GM06990 (cell line): ENCODE results near the gene APBA2.

ENCODE experiments used
- DNase-seq: peaks from one replicate; pipeline ENCODE4 v3.0.0-alpha.2; 2011; ENCODE audit not compliant: insufficient read length; ENCODE audit errors: extremely low read depth
- H3K27me3 ChIP-seq: replicated peaks from 2 replicates; pipeline ENCODE4 v1.6.0; 2011; ENCODE audit warnings: low read length; ENCODE audit not compliant: control insufficient read depth, insufficient read depth
- H3K36me3 ChIP-seq: 2 replicates; pipeline ENCODE4 v1.5.1; 2011; ENCODE audit warnings: low read length; ENCODE audit not compliant: control insufficient read depth, insufficient read depth
- H3K4me3 ChIP-seq: replicated peaks from 2 replicates; pipeline ENCODE4 v1.5.1; 2011; ENCODE audit warnings: low read depth, mild to moderate bottlenecking, control low read depth, low read length
- CTCF ChIP-seq: IDR thresholded peaks from 2 replicates; pipeline ENCODE4 v1.5.1; 2011; ENCODE audit warnings: low read length, control low read depth, mild to moderate bottlenecking, inconsistent platforms; ENCODE audit not compliant: insufficient read depth, poor library complexity, severe bottlenecking

Gene APBA2

DNA sequence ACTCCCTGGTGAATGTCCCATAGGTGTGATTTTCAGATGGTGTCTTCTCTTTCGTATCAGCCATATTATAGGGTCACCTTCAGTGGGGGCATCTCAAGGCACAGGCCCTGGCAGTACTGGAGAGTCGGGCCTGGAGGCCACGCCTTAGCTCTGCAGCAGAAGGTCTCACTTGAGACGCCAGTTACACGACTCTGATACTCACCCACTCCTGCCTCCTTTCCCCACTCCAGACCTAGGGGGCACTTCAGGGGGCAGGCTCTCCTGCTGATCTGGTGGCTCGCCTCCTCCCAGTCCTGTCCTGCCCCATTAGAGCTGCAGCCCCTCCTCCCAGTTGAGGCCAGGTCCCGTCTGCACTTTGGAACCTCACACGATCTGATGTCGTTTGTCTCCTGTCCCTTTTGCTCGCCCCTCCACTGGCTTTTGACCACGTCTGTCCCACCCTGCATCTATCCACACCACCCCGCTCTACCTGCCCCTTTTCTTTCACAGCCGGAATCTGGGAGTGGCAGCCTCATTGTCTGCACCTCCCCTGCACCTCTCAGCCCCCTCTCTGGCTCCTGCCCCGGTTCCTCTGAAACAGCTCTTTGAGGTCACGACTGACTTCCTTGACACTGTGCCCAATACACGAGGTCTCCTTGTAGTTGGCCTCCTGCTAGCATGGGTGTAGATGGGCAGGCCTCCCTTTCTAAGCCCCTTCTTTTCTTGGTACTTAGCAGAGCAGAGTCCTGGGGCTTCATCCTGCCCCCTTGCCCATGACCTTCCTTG is 201.9 kb downstream of the APBA2 start:
- Histone ChIP-seq H3K36me3 (no peaks in the 10 kb centered on the region), H3K27me3 (no peaks in the 10 kb centered on the region; the same call in 1 of the 2 replicates), H3K4me3 (no peak overlapping the region)
- TF ChIP-seq CTCF = no peak
- no peak for DNase-seq

DNA sequence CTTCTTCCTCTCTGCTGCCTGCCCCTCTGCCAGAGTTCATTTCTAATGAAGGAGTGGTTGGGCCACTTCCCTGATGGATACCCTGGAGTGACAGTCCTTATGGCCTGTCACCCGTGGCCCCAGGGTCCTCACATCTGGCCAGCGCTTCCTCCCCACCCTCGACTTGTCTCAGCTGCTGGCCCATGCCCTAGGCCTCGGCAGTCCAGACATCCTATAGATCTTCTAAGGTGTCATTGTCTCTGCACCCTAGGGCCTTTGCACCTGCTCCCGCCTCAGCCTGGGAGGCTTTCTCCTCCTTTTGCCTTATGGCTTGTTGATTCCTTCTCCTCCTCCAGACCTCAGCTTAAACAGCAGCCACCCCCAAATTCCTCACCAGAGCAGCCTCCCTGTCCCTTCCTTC is 202.9 kb downstream of the APBA2 start:
- Histone ChIP-seq H3K36me3 (no peaks in the 10 kb centered on the region), H3K4me3 (no peak overlapping the region), H3K27me3 (no peaks in the 10 kb centered on the region; the same call in 1 of the 2 replicates)
- no peak for TF ChIP-seq CTCF
- no peak for DNase-seq

DNA sequence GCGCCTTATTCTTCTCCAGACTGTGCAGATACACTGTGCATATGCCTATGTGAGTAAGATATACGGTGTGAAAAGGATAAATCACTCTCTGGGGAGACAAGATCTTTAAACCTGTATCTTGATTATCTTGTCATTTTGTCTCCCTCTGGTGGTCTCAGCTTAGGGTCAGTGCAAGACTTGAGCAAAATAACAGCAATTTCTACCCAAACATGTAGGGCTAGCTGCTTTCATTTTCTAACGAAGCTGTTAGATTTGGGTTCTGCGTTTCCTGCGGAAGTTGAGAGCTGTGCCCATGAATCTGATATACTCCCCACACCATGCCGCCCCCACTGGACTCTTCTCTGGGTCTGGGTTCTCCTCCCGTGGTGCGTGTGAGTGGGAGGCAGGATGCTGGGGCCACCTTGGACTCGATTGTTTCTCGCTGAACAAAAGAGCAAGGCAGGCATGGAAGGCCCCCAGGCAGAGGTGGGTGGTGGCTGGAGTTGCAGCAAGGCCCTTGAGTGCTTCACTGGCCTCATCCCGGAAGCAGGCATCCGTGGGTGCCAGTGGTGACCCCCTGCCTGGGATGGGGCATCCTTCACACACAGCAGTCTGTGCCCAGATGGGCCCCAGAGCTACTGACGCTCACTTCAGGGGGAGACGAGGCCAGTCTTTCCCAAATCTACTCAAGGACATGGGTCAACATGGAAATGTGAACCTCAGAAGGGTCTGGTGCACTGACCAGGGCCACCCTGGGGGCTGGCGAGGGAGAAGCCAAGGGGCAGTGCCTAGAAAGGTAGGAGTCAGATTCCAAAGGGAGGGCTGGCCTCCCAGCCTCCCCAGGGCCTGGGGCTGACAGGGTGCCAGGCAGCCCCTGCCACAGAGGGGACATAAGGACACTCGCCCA is 204.2 kb downstream of the APBA2 start:
- H3K4me3 ChIP-seq = no peak overlapping the region
- no peaks in the 10 kb centered on the region for H3K36me3 ChIP-seq
- no peaks in the 10 kb centered on the region; the same call in 1 of the 2 replicates for H3K27me3 ChIP-seq
- DNase-seq = no peak
- TF ChIP-seq CTCF = peak; percentile 9

- Histone ChIP-seq H3K27me3 (no peaks in the 10 kb centered on the region; the same call in 1 of the 2 replicates), H3K4me3 (no peak overlapping the region), H3K36me3 (no peaks in the 10 kb centered on the region)
- peak; percentile 94 for TF ChIP-seq CTCF
- DNase-seq = no peak
These were observed 205.1 kb downstream of the APBA2 start for GRCh38 chr15:29090617-29091466.

DNA sequence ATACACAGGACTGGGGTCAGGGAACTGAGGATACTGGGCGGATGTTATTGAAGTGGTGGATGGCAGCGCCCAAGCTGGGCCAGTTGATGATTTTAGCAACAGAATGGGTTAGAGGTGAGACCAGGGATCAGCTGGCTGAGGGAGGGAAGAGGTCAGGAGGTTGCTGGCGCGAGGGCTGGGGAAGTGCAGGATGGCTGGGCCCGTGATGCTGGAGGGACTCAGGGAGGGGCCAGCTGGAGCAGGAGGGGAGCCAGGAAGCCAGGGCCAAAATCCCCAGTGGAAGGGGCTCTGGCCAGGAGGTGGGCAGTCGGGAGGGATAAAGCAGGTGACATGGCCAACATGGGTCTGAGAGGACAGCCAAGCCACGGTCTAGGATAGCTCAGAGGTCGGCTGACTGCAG is 205.9 kb downstream of the APBA2 start:
- no peaks in the 10 kb centered on the region for H3K36me3 ChIP-seq
- no peak for DNase-seq
- H3K4me3 ChIP-seq = no peak overlapping the region
- no peak for TF ChIP-seq CTCF
- H3K27me3 ChIP-seq = no peaks in the 10 kb centered on the region; the same call in 1 of the 2 replicates
